HG03460 (cell line): ENCODE measurements around the gene ASB3.
"Not testable (repeated sequence)": the region's sequence is repeated elsewhere in the genome, so short reads cannot be mapped to it uniquely, and the experiment has no call there.

Source experiments
- ATAC-seq: cut with Tn5 transposase; IDR thresholded peaks from one replicate; pipeline ENCODE4 v1.9.1; 2021; ENCODE audit not compliant: unreplicated experiment

The ASB3 gene, protein sequence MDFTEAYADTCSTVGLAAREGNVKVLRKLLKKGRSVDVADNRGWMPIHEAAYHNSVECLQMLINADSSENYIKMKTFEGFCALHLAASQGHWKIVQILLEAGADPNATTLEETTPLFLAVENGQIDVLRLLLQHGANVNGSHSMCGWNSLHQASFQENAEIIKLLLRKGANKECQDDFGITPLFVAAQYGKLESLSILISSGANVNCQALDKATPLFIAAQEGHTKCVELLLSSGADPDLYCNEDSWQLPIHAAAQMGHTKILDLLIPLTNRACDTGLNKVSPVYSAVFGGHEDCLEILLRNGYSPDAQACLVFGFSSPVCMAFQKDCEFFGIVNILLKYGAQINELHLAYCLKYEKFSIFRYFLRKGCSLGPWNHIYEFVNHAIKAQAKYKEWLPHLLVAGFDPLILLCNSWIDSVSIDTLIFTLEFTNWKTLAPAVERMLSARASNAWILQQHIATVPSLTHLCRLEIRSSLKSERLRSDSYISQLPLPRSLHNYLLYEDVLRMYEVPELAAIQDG

DNA sequence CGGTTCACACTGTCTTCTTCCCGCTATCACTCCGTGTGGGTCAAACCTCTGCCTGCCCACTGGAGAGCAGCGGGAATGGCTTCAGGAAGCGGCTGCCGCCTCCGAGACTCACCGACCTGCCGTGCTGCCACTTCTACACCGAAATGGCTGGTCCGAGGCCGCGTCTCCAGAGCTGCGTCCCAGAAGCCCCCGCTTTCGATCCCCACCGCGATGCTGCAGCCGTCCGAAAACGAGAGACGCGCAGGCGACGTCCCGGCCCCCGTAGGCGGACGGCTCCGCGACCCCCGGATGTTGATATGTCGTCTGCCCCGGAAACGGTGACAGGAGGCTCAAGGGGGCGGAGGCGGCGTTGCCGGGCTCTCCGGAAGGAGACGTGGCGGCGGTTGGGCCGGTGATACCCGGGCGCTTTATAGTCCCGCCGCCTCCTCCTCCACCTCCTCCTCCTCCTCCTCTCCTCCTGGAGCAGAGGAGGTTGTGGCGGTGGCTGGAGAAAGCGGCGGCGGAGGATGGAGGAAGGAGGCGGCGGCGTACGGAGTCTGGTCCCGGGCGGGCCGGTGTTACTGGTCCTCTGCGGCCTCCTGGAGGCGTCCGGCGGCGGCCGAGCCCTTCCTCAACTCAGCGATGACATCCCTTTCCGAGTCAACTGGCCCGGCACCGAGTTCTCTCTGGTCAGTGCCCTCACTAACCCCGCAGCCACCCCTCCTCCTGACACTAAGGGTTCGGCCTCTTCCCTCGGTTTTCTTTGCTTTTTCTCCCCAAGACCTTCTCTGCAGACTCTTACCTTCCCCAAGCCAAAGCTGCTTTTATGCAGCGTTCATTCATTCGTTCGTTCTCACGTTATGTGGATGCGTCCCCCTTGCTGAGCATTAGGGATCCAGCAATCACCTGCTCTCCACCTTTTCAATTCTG, at the start of gene ASB3, which contains the start of gene ERLEC1:
TSS of gene ASB3 (minus strand) at position 249 of the 909 bp plus-strand sequence. CDS start 21,381 bp downstream, outside the sequence.
TSS of gene ERLEC1 (plus strand) at position 340 of the 909 bp plus-strand sequence. CDS start at position 507, 167 bp downstream.
- peak; percentile 96 for ATAC-seq

DNA sequence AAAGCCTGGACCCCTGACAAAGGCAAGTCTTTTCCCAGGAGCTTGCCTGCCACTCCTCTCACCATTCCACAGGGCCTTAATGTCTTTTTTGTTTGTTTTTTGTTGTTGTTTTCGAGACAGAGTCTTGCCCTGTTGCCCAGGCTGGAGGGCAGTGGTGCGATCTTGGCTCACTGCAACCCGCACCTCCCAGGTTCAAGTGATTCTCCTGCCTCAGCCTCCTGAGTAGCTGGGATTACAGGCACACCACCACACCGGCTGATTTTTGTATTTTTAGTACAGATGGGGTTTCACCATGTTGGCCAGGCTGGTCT, 43.2 kb upstream of the ASB3 start:
- ATAC-seq = not testable (repeated sequence)

DNA sequence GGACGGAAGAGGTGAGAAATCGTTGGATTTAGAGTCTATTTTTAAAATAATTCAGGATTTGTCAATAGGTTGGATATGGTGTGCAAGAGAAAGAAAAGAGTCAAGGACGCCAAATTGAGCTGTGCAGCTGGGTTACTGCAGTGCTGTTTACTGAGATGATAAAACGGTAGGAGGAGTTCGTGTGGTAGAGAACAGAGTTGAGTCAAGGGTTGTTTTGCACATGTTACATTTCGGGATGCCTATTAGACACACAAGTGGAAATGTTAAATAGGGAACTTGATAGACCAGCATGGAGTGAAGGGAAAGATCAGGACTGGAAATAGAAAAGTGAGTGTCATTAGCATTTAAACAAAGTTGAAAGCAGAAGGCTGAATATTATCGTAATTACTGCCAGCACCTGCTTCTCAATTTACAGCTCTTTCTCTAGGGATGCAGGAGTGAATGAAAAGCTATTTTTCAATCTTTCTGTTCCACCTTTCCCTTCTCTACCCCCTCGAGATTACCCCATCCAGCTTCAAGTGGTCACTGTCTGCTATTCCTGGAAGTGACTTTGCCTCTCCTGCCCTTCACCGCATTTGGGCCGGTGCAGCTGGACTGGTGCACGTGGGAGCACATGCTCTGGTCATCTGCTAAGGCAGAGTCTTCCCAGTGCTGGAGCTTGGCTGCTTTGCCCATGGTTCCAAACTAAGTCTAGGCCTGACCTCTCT, 42.7 kb upstream of the ASB3 start:
- no peak for ATAC-seq

DNA sequence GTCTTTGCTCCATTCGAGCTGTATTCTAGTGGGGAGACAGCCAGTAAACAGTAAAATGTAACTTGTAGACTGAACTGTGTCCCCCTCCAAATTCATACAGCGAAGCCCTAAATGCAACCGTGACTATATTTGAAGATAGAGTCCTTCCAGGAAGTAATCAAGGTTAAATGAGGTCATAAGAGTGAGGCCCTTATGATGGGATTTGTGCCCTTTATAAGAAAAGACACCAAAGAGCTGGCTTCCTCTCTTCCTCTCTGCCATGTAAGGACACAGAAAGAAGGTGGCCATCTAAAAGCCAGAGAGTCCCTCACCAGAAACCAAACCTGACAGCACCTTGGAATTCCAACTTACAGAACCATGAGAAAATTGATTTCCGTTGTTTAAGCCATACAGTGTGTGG, 41.6 kb upstream of the ASB3 start:
- ATAC-seq = no peak

DNA sequence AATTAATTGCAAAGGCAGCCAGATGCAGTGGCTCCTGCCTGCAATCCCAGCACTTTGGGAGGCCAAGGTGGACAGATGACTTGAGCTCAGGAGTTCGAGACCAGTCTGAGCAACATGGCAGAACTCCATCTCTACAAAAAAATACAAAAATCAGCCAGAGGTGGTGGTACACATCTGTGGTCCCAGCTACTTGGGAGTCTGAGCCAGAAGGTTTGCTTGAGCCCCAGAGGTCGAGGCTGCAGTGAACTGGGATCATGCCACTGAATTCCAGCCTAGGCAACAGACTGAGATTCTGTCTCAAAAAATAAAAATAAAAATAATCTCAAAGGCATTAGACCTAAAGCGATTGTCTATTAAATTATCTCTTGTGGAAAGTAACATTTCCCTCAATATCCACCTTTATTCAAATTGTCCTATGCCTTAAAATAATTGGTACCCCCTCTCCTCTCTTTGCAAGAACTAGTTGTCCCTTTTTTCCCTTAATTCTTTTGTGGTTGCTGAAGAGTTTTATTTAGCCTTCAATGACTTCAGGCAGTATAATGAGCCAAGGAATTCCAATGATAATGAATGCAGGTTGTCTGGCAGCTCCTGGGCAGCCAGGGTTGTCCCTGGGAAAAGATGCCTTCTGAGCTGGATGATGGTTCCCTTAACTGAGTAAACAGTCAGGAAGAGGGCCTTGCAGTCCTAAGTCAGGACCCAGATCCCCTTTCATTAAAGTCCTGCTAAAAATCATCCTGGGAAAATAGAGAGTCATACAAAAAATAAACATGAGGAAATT, 40.8 kb upstream of the ASB3 start:
- ATAC-seq = no peak

DNA sequence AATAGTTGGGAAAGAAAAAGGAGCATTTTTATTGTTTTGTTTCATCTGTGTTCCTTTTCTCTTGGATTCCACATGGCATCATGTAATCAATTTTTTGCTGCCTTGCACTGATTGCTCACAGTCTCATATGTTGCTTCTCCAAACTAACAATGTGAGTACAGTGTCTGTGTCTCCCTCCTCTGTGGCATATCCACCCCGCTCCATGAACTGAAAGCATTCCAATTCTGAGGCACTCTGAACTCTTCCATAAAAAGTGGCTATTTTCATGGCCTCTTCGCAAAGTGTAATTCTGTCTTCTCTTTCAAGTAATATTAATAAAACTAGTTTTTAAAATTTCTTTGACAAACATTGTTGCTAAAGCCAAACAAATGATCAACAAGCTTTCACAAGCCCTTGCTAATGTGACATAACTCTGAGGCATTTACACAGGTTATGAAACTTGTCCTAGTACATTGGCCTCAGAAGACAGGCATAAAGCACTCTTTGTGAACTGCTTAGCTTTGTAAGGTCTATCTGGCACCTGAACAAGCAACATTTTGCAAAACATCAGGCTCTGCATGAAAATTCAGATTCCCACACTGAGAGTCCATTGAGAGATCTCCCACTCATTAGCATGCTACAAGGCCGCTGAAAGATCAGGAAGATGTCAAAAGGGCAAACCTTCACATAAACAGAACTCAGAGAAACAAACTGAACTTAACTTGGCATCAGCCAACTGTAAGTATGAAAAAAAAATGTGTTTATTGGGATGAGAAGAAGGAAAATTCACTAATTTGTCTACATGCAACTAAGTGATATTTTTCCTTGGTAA, 40.0 kb upstream of the ASB3 start:
- no peak for ATAC-seq

DNA sequence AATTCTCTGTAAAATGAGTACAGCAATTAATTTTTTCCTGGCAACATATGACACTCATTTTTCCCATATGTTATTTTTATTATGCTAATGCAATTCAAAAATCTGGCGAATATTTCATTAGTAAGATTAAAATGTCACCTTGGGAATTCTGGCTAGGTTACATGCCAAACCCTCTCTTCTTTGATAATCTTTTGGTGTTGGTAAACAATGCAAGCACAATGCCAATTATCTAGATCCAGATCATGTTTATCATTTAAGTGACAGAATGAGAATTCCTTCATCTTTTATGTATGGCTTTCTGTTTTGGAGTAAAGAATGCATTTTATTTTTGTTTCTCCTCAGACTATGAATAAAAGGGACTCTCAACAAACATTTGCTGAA, 39.3 kb upstream of the ASB3 start:
- ATAC-seq = no peak

DNA sequence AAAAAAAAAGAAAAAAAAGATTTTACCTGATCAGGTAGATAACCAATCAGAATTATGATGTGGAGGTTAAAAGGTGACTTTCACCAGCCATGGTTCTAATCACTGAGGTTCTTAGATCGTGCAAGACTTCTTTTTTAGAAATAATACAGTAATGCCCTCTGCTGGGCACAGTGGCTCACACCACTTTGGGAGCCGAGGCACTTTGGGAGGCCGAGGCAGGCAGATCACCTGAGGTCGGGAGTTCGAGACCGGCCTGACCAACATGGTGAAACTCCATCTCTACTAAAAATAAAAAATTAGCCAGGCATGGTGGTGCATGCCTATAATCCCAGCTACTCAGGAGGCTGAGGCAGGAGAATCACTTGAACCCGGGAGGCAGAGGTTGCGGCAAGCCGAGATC, 36.9 kb upstream of the ASB3 start:
- not testable (repeated sequence) for ATAC-seq

DNA sequence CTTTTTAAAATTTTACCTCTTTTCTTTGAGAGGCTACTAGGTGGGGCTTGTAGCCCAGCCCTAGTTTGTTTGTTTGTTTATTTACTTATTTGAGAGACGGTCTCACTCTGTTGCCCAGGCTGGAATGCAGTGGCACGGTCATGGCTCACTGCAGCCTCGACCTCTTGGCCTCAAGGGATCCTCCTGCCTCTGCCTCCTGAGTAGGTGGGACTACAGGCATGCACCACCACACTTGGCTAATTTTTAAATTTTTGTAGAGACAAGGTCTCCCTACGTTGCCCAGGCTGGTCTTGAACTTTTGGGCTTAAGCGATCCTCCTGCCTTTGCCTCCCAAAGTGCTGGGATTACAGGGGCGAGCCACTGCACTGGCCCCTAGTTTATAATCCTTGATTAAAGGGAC, 35.1 kb upstream of the ASB3 start:
- ATAC-seq = no peak

DNA sequence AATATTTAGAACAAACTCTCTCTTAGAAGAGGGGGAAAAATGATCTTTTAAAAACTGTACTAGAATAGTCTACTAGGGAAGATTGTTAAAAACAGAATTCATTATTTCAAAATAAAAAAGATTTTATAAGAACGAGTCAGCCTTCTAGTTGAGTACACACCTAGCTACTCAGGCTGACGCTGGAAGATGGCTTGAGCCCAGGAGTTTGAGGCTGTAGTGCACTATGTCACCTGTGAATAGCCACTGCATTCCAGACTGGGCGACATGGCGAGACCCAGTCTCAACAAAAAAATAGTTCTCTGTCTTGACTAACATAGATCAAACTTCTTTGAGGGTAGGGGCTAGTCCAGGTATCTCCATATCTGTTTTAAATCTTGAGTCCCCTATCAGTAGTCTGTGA, 34.0 kb upstream of the ASB3 start:
- no peak for ATAC-seq

DNA sequence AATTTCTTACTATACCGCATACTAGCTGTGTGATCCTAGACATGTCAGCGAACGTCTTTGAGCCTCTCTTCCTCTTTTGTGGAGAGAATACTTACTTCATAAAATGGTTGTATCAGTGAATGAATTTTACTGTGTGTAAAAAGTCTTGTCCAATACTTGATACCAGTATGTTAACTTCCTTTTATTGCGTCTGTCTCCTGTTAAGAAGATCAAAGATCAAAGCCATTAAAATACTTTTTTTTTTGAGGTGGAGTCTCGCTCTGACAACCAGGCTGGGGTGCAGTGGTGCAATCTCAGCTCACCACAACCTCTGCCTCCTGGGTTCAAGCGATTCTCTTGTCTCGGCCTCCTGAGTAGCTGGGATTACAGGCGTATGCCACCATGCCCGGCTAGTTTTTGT, 33.3 kb upstream of the ASB3 start:
- ATAC-seq = no peak

DNA sequence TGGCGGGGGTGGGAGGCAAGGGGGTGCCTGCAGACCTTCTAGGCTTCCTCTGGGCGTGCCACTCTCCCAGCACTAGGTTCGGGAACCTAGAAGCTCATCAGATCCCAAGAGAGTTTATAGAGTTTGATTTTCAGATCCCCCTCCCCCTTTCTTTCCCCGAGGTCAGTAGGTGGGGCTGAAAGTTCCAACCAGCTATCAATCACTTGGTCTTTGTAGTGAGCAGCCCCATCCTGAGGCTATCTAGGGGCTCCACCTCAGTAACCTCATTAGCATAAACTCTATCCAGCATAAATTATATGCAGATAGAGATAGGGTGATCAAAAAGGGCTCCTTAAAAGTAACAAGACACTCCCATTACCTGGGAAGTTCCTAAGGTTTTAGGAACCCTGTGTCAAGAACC, 32.9 kb upstream of the ASB3 start:
- no peak for ATAC-seq

DNA sequence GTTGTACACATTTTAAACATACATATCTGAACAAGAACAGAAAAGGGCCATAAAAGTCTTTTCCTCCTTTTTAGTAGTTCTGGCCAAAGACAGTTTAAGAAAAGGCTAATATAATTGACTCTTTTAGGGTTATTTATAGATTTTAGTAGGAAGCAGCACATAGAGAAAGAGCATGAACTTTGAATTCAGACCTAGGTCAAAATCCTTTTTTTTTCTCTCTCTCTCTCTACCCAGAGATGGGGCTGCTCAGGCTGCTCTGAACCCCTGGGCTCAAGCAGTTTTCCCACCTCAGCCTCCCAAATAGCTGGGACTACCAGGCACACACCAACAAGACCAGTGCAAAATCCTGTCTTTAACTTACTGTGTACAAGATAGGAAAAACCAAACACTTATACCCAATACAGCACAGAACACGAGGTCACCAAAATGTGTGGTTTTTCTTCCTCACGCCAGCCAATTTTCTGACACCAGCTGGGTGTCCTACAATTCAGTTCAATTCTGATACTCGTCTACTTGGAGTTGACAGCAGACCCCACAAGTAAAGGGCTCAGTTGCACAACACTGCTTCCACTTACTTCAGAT, 32.2 kb upstream of the ASB3 start:
- ATAC-seq = no peak

DNA sequence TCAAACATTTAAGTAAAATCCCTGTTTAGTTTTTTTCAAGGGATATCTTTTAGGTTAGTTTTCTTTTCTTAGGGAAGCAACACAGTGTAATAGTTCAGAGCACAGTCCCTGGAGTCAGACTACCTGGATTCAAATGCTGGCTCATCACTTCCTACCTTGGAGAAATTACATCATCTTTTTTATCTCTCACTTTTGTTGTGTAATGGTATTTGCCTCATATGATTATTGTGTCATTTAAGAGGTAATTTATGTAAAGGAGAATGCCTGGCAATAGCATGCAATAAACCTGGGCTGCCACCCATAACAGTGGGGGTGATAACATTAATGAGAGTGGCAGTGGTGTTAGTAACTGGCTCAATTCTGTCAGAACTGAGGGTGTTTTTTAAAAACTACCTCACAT, 26.4 kb upstream of the ASB3 start:
- ATAC-seq = no peak

DNA sequence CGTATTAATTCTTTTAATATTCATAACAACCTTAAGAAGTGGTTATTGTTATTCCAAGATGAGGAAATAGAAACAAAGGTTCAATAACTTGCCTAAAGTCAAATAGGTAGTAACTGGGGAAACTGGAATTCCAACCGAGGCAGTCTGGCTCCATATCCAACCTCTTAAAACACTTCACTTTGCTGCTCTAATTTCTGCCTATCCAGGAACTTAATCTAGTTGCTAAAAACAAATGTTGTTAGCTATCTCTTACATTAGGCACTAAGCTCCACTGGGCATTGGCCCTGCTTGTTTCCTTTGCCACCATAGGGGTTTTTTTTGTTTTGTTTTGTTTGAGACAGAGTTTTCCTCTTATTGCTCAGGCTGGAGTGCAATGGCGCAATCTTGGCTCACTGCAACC, 24.8 kb upstream of the ASB3 start:
- ATAC-seq = no peak

DNA sequence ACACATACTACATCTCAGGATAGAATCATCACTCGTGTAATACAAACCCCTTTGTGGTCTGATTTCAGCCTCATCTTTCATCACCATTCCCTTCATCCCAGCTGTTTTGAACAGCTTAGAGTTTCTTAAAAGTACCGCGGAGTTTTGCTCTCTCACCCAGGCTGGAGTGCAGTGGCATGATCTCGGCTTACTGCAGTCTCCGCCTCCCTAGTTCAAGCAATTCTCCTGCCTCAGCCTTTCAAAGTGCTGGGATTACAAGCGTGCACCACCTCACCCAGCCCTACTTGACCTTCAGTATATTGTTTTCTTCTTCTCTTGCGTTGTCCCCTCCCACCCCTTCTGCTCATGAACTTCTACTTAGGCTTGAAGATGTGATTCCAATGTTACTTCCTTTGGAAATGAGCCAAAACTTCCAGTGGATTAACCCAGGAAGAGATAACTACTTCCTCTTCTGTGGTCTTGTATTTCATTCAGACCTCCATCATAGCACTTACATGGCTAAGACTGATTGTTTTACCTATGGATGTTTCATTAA, 15.9 kb upstream of the ASB3 start:
- no peak for ATAC-seq

DNA sequence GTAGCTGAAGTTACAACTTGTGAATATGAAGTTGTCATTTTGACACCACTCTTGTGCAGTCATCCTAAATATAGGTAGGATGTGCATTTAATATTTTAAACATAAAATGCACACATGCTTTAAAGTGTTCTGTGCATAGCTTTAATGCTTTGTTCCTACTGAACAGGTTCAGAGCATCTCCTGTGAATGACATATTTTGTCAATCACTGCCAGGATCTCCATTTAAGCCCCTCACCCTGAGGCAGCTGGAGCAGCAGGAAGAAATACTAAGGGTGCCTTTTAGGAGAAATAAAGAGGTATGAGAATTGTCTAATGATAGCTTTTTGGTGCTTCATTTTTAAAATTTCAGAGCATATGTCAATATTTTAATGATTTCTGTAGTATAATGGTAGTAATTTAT, 14.8 kb upstream of the ASB3 start:
- no peak for ATAC-seq

DNA sequence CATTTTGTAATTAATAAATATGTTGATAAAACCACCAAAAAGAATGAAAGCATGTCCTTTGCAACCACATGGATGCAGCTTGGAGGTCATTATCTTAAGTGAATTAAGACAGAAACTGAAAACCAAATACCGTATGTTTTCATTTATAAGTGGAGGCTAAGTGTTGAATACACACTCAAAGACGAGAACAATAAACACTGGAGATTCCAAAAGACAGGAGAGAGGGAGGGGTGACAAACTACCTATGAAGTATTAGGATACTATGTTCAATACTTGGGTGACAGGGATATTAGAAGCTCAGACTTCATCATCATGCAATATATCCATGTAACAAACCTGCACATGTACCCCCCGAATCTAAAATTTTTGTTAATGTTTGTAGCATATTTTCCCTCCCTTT, 7.1 kb upstream of the ASB3 start:
- ATAC-seq = no peak

DNA sequence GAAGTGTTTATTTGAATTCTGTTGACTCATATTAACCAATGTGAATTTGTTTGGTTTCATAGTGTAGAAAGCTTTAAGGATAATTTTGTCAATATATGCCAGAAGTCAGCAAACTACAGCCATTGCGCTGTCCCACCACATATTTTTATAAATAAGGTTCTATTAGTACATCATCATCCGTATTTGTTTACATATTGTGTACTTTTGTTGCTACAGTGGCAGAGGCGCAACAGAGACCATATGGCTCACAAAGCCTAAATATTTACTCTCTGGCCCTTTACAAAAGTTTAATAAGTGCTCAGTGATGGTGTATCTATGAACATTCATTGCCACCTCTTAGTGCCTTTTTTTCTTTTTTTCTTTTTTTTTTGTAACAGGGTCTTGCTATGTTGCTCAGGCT, 6.5 kb upstream of the ASB3 start:
- ATAC-seq = no peak
